HepG2 (cell line): ENCODE results near the gene JAGN1. TPM values are rescaled to one million over a fixed set of nuclear protein-coding genes. Genes with fewer than 3 reads are reported as not detected.

Experiments used
- CHD4 ChIP-seq: fragments of 200-600 bp; sonication (generic); IDR thresholded peaks from 2 replicates; pipeline ENCODE4 v1.7.0; 2017; ENCODE audit warnings: mild to moderate bottlenecking, low read length, borderline replicate concordance
- DNMT3B ChIP-seq: conservative IDR thresholded peaks from 2 replicates; pipeline ENCODE4 v1.6.1; 2016; ENCODE audit warnings: missing biosample characterization, control low read depth
- ELF3 ChIP-seq: IDR thresholded peaks from 2 replicates; pipeline ENCODE4 v1.6.1; 2016; ENCODE audit warnings: missing genetic modification reagents, missing compliant biosample characterization
- FOXA3 ChIP-seq: IDR thresholded peaks from 2 replicates; pipeline ENCODE4 v1.6.1; 2016; ENCODE audit warnings: missing genetic modification reagents, missing compliant biosample characterization
- GMEB1 ChIP-seq: sonication (generic); formaldehyde crosslinking; IDR thresholded peaks from 2 replicates; pipeline ENCODE4 v1.5.1; 2020; ENCODE audit warnings: missing genetic modification reagents, mild to moderate bottlenecking, borderline replicate concordance
- IRF9 ChIP-seq: sonication (generic); formaldehyde crosslinking; IDR thresholded peaks from 2 replicates; pipeline ENCODE4 v1.8.0; 2022; ENCODE audit warnings: missing genetic modification reagents, mild to moderate bottlenecking, borderline replicate concordance
- NFKBIZ ChIP-seq: IDR thresholded peaks from 2 replicates; pipeline ENCODE4 v1.6.1; 2018; ENCODE audit warnings: missing genetic modification reagents, missing compliant biosample characterization
- NR1H2 ChIP-seq: sonication (generic); formaldehyde crosslinking; IDR thresholded peaks from 2 replicates; pipeline ENCODE4 v1.8.1; 2022; ENCODE audit warnings: low read depth, missing genetic modification reagents, borderline replicate concordance
- ZBTB7A ChIP-seq: sonication (generic); formaldehyde crosslinking; IDR thresholded peaks from 2 replicates; pipeline ENCODE4 v1.8.0; 2022; ENCODE audit warnings: mild to moderate bottlenecking, missing genetic modification reagents
- ZMAT5 ChIP-seq: sonication (generic); formaldehyde crosslinking; IDR thresholded peaks from 2 replicates; pipeline ENCODE4 v1.5.0; 2020; ENCODE audit warnings: mild to moderate bottlenecking, low read depth, missing genetic modification reagents, borderline replicate concordance
- ZNF263 ChIP-seq: sonication (generic); formaldehyde crosslinking; IDR thresholded peaks from 2 replicates; pipeline ENCODE4 v1.4.0; 2020; ENCODE audit warnings: missing genetic modification reagents
- ZNF431 ChIP-seq: sonication (generic); formaldehyde crosslinking; IDR thresholded peaks from 2 replicates; pipeline ENCODE4 v1.9.0; 2022; ENCODE audit warnings: missing genetic modification reagents, low read depth, mild to moderate bottlenecking, borderline replicate concordance
- ZNF503 ChIP-seq: sonication (generic); formaldehyde crosslinking; IDR thresholded peaks from 2 replicates; pipeline ENCODE4 v1.4.0; 2020; ENCODE audit warnings: missing genetic modification reagents
- ZNF569 ChIP-seq: sonication (generic); formaldehyde crosslinking; IDR thresholded peaks from 2 replicates; pipeline ENCODE4 v1.5.0; 2020; ENCODE audit warnings: mild to moderate bottlenecking, missing genetic modification reagents, moderate library complexity, borderline replicate concordance
- ZNF570 ChIP-seq: sonication (generic); formaldehyde crosslinking; IDR thresholded peaks from 2 replicates; pipeline ENCODE4 v1.4.0; 2020; ENCODE audit warnings: mild to moderate bottlenecking, missing genetic modification reagents, borderline replicate concordance
- ZNF766 ChIP-seq: sonication (generic); formaldehyde crosslinking; IDR thresholded peaks from 2 replicates; pipeline ENCODE4 v1.5.0; 2020; ENCODE audit warnings: missing genetic modification reagents, borderline replicate concordance
- ZSCAN20 ChIP-seq: sonication (generic); formaldehyde crosslinking; IDR thresholded peaks from 2 replicates; pipeline ENCODE4 v1.4.0; 2020; ENCODE audit warnings: missing genetic modification reagents, mild to moderate bottlenecking, borderline replicate concordance
- polyA plus RNA-seq, 8 experiments: library from polyadenylated mRNA; depleted of rRNA in 3 of 8; stranded (reverse) in 7 of 8; unstranded in 1 of 8; fragments of >200 nt; fragmentation: Illumina TruSeq in 4 of 8; extraction: Trizol in 4 of 8; gene quantifications; 2 replicates each; pipeline versions ENCODE4 v1.2.1 to v1.2.3, GENCODE V29; 2011 to 2016; ENCODE audit warnings: low read depth in 4 of 8, missing spikeins in 1 of 8, mixed read lengths in 1 of 8; ENCODE audit not compliant: insufficient read depth in 1 of 8
- total RNA-seq, 5 experiments: library from RNA; depleted of rRNA; stranded (reverse); fragments of >200 nt; fragmentation: Illumina TruSeq; extraction: Trizol; gene quantifications; 2 replicates each; pipeline ENCODE4 v1.2.3, GENCODE V29; 2016; ENCODE audit warnings: low read depth in 1 of 5
- TF ChIP-seq, protein P1 (sequence below): sonication (generic); formaldehyde crosslinking; IDR thresholded peaks from 2 replicates; pipeline ENCODE4 v1.4.0; 2020; ENCODE audit warnings: missing genetic modification reagents
- TF ChIP-seq, protein P2 (sequence below), 2 experiments: fragments of 450-650 bp in 1 of 2; sonication (generic) in 1 of 2; formaldehyde crosslinking; IDR thresholded peaks; 2 replicates each; pipeline versions ENCODE4 v1.5.0 to v1.8.0; 2020 to 2022; ENCODE audit warnings: mild to moderate bottlenecking in 1 of 2, missing genetic modification reagents in 1 of 2
- TF ChIP-seq, protein P3 (sequence below): IDR thresholded peaks from 2 replicates; pipeline ENCODE4 v1.6.1; 2016; ENCODE audit warnings: missing compliant biosample characterization, missing genetic modification reagents, borderline replicate concordance

Gene JAGN1
- total and polyA plus RNA-seq, 2 of the 13 experiments (the other 11 are each of a cell fraction or from before 2014, with no cell fraction given), result 49.9 to 50.9 TPM

- no peak for TF ChIP-seq CHD4
- no peak for TF ChIP-seq NR1H2 (CRISPR knock-in tag)
- TF ChIP-seq ZNF503 (CRISPR knock-in tag), result no peak
- no peak for TF ChIP-seq ZNF570 (CRISPR knock-in tag)
- TF ChIP-seq, protein P1, sequence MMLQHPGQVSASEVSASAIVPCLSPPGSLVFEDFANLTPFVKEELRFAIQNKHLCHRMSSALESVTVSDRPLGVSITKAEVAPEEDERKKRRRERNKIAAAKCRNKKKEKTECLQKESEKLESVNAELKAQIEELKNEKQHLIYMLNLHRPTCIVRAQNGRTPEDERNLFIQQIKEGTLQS (CRISPR knock-in tag), result no peak
- no peak for TF ChIP-seq ELF3 (CRISPR knock-in tag)
- TF ChIP-seq, protein P2, sequence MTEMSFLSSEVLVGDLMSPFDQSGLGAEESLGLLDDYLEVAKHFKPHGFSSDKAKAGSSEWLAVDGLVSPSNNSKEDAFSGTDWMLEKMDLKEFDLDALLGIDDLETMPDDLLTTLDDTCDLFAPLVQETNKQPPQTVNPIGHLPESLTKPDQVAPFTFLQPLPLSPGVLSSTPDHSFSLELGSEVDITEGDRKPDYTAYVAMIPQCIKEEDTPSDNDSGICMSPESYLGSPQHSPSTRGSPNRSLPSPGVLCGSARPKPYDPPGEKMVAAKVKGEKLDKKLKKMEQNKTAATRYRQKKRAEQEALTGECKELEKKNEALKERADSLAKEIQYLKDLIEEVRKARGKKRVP (CRISPR knock-in tag; IDR thresholded peaks at IDR 0.05), result no peak
- no peak for TF ChIP-seq ZNF431
- TF ChIP-seq GMEB1 (CRISPR knock-in tag), result peak; percentile 28; the same call in 1 of the 2 replicates
- no peak for TF ChIP-seq ZBTB7A (CRISPR knock-in tag)
- no peak for TF ChIP-seq FOXA3
- TF ChIP-seq ZNF766, result no peak
- TF ChIP-seq ZSCAN20 (CRISPR knock-in tag), result no peak
- TF ChIP-seq ZMAT5 (CRISPR knock-in tag), result no peak
- TF ChIP-seq IRF9 (CRISPR knock-in tag), result no peak
- TF ChIP-seq, protein P3, sequence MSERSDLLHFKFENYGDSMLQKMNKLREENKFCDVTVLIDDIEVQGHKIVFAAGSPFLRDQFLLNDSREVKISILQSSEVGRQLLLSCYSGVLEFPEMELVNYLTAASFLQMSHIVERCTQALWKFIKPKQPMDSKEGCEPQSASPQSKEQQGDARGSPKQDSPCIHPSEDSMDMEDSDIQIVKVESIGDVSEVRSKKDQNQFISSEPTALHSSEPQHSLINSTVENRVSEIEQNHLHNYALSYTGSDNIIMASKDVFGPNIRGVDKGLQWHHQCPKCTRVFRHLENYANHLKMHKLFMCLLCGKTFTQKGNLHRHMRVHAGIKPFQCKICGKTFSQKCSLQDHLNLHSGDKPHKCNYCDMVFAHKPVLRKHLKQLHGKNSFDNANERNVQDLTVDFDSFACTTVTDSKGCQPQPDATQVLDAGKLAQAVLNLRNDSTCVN (CRISPR knock-in tag), result 0 out of 2 replicates have a peak, but pooled peaks have one; percentile 17
- TF ChIP-seq ZNF263 (CRISPR knock-in tag), result 0 out of 2 replicates have a peak, but pooled peaks have one; percentile 11
- no peak for TF ChIP-seq ZNF569 (CRISPR knock-in tag)
- TF ChIP-seq DNMT3B, result no peak
- no peak for TF ChIP-seq NFKBIZ (CRISPR knock-in tag)
Measured at GRCh38 chr3:9916734-9917680, 26.6 kb downstream of the JAGN1 start, which contains the start of gene IL17RC (continued).
